B cell (primary cell): Measurements from ENCODE around the gene SNAPIN. TPM values are rescaled to one million over a fixed set of nuclear protein-coding genes. Genes with fewer than 3 reads are reported as not detected.

Source experiments
- ATAC-seq: fragments of 200-7000 bp; cut with Tn5 transposase; one replicate; pipeline ENCODE4 v1.10.0; 2021; ENCODE audit warnings: low read depth, mild to moderate bottlenecking, moderate number of reproducible peaks, moderate library complexity
- CTCF ChIA-PET: fragments of 350-600 bp; sonication (Branson Sonifier 250); formaldehyde crosslinking; loops from one replicate; lab custom pipeline; 2021; ENCODE audit warnings: antibody characterized with exemption, inconsistent platforms; lab: Charles Lee
- POLR2A ChIA-PET: fragments of 350-600 bp; sonication (Branson Sonifier 250); formaldehyde crosslinking; loops from one replicate; lab custom pipeline; 2021; ENCODE audit warnings: antibody characterized with exemption; lab: Charles Lee
- DNase-seq: peaks from one replicate; pipeline ENCODE4 v3.0.0; 2013
- H2AFZ ChIP-seq: 2 replicates; pipeline ENCODE4 v1.6.1; 2012; ENCODE audit warnings: mild to moderate bottlenecking, low read depth, low read length; ENCODE audit not compliant: insufficient read depth, poor library complexity, severe bottlenecking
- H3K27ac ChIP-seq, 2 donors: 1 replicate in 1 of 2; 2 replicates in 1 of 2; pipeline ENCODE4 v1.5.1; 2012 to 2013; ENCODE audit warnings: low read length in 2 of 2, mild to moderate bottlenecking in 2 of 2, moderate library complexity in 1 of 2
- H3K27me3 ChIP-seq, 4 experiments: fragments of 200-600 bp in 1 of 4; sonication (generic) in 1 of 4; replicated peaks in 1 of 4; 1 replicate in 2 of 4; 2 replicates in 2 of 4; pipeline versions ENCODE4 v1.6.1 to v1.7.0; 2013 to 2016; ENCODE audit warnings: low read length in 3 of 4, mild to moderate bottlenecking in 2 of 4, mixed read lengths in 1 of 4, moderate library complexity in 1 of 4; ENCODE audit not compliant: insufficient read depth in 4 of 4, control insufficient read depth in 3 of 4; ENCODE audit errors: control extremely low read depth in 1 of 4
- H3K36me3 ChIP-seq, 2 experiments: replicated peaks in 1 of 2; 1 replicate in 1 of 2; 2 replicates in 1 of 2; pipeline versions ENCODE4 v1.6.1 to v1.7.1; 2013; ENCODE audit warnings: low read length in 1 of 2; ENCODE audit not compliant: insufficient read depth in 2 of 2, control insufficient read depth in 1 of 2; ENCODE audit errors: control extremely low read depth in 1 of 2, extremely low read depth in 1 of 2
- H3K4me1 ChIP-seq, 2 donors: fragments of 200-600 bp in 1 of 2; sonication (generic) in 1 of 2; 1 replicate in 1 of 2; 2 replicates in 1 of 2; pipeline versions ENCODE4 v1.5.1 to v1.6.1; 2013 to 2017; ENCODE audit warnings: low read length in 2 of 2; ENCODE audit not compliant: control insufficient read depth in 2 of 2, insufficient read depth in 2 of 2
- H3K4me2 ChIP-seq: replicated peaks from 2 replicates; pipeline ENCODE3; 2012; ENCODE audit warnings: mild to moderate bottlenecking, low read depth, low read length; ENCODE audit not compliant: poor library complexity, severe bottlenecking
- H3K4me3 ChIP-seq, 5 experiments: fragments of 200-600 bp in 1 of 5; sonication (generic) in 1 of 5; 1 replicate in 3 of 5; 2 replicates in 2 of 5; pipeline versions ENCODE4 v1.5.1 to v1.7.0; 2011 to 2016; ENCODE audit warnings: low read length in 4 of 5, mild to moderate bottlenecking in 4 of 5, low read depth in 2 of 5, control low read depth in 1 of 5, moderate library complexity in 1 of 5; ENCODE audit not compliant: insufficient read depth in 1 of 5; ENCODE audit errors: control extremely low read depth in 1 of 5, extremely low read depth in 1 of 5
- H3K79me2 ChIP-seq: fragments of 200-600 bp; sonication (generic); one replicate; pipeline ENCODE4 v1.6.0; 2016; ENCODE audit warnings: low read length; ENCODE audit not compliant: control insufficient read depth, insufficient read depth
- H3K9ac ChIP-seq: fragments of 200-600 bp; sonication (generic); 2 replicates; pipeline ENCODE4 v1.6.1; 2017; ENCODE audit warnings: mild to moderate bottlenecking, low read length, moderate library complexity
- H3K9me3 ChIP-seq, 3 donors: one replicate each; pipeline versions ENCODE4 v1.6.1 to v1.7.1; 2013; ENCODE audit warnings: low read length in 2 of 3; ENCODE audit not compliant: control insufficient read depth in 2 of 3, insufficient read depth in 1 of 3; ENCODE audit errors: control extremely low read depth in 1 of 3
- H4K20me1 ChIP-seq: 2 replicates; pipeline ENCODE4 v1.6.0; 2012; ENCODE audit warnings: mild to moderate bottlenecking, low read length; ENCODE audit not compliant: insufficient read depth, control insufficient read depth, poor library complexity, severe bottlenecking
- H3K27ac Mint-ChIP-seq: one replicate; pipeline ENCODE4 v1.8.0; 2021; ENCODE audit warnings: mixed read lengths
- H3K27me3 Mint-ChIP-seq: one replicate; pipeline ENCODE4 v1.8.0; 2021; ENCODE audit warnings: mixed read lengths
- H3K4me1 Mint-ChIP-seq: one replicate; pipeline ENCODE4 v1.8.0; 2021; ENCODE audit warnings: mixed read lengths
- H3K4me3 Mint-ChIP-seq: one replicate; pipeline ENCODE4 v1.8.0; 2021; ENCODE audit warnings: mixed read lengths
- H3K9me3 Mint-ChIP-seq: one replicate; pipeline ENCODE4 v1.8.0; 2022; ENCODE audit warnings: mixed read lengths; ENCODE audit not compliant: insufficient read depth
- EZH2 ChIP-seq: IDR thresholded peaks from 2 replicates; pipeline ENCODE4 v1.6.1; 2012; ENCODE audit warnings: borderline replicate concordance, low read depth, mild to moderate bottlenecking, moderate library complexity, low read length; ENCODE audit not compliant: insufficient read depth, poor library complexity, severe bottlenecking
- WGBS: methylation state at CpG from one replicate; pipeline ENCODE4 v1.1.5; 2013; ENCODE audit warnings: missing lambda C conversion rate; ENCODE audit not compliant: insufficient coverage; 5-methylcytosine and 5-hydroxymethylcytosine counted together
- intact Hi-C: fragments of 100-400 bp; cut with micrococcal nuclease; formaldehyde crosslinking; loops from one replicate; pipeline ENCODE4 v1.10.0; 2022
- polyA plus RNA-seq: library from polyadenylated mRNA; depleted of rRNA; stranded (reverse); fragments of >200 nt; gene quantifications from 2 replicates; pipeline ENCODE4 v1.2.3, GENCODE V29; 2012
- total RNA-seq, 2 donors: library from RNA; stranded (reverse); fragments of 120-200 nt in 1 of 2; gene quantifications; 1 replicate in 1 of 2; 2 replicates in 1 of 2; pipeline versions ENCODE4 v1.2.3 to v1.2.4, GENCODE V29; 2013 to 2022
- TF ChIP-seq, protein P1 (sequence below): fragments of 200-600 bp; IDR thresholded peaks from one replicate; pipeline ENCODE4 v1.8.0; 2022; ENCODE audit warnings: antibody characterized with exemption, mild to moderate bottlenecking

SNAPIN gene
- total and polyA plus RNA-seq, 2 donors (not counting 1 experiment from before 2014, with no cell fraction given): 22.7 to 37.6 TPM

DNA sequence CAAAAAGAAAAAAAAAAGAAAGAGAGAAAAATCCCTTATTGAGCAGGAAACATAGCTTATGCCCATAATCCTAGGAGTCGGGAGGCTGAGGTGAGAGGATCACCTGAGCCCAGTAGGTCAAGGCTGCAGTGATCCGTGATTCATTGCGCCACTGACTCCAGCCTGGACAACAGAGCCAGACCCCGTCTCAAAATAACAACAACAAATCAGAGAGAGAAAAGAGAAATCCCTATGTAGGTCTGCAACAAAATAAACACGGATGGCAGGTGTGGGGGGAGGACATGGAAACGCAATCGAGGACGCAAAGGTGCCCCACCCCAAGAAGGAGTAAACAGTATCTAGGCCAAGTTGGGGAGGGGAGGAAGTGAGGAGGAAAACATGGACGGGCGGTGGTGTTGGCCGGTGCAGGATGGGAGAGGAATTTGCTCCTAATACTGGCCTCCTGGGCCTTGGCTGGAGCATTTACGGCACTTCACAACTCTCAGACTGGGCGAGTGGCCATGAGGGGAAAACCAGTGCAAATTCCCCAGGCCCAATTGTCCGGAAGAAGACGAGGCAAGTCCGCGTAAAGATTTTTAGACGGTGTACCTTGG is 25.2 kb upstream of the SNAPIN start:
- Histone ChIP-seq H3K27ac (peak overlapping the region; percentile 97 to 99), H3K36me3 (peaks cover 15 to 25% of the 10 kb centered on the region in 2 experiments), H2AFZ (no peak overlapping the region), H3K4me3 (peak overlapping the region in 4 of 5 experiments; percentile 41 to 100 (median 94)), H3K79me2 (peaks cover 40% of the 10 kb centered on the region), H3K4me2 (peak overlapping the region; percentile 76), H3K9ac (peak overlapping the region; percentile 99), H4K20me1 (peaks cover 17% of the 10 kb centered on the region), H3K9me3 (peaks cover 0 to 7% (median 0%) of the 10 kb centered on the region in 3 donors), H3K4me1 (peaks cover 9 to 30% of the 10 kb centered on the region in 2 donors), H3K27me3 (no peaks in the 10 kb centered on the region)
- no peaks in the 10 kb centered on the region for H3K27me3 Mint-ChIP-seq
- no peak for TF ChIP-seq EZH2
- TF ChIP-seq, protein P1, sequence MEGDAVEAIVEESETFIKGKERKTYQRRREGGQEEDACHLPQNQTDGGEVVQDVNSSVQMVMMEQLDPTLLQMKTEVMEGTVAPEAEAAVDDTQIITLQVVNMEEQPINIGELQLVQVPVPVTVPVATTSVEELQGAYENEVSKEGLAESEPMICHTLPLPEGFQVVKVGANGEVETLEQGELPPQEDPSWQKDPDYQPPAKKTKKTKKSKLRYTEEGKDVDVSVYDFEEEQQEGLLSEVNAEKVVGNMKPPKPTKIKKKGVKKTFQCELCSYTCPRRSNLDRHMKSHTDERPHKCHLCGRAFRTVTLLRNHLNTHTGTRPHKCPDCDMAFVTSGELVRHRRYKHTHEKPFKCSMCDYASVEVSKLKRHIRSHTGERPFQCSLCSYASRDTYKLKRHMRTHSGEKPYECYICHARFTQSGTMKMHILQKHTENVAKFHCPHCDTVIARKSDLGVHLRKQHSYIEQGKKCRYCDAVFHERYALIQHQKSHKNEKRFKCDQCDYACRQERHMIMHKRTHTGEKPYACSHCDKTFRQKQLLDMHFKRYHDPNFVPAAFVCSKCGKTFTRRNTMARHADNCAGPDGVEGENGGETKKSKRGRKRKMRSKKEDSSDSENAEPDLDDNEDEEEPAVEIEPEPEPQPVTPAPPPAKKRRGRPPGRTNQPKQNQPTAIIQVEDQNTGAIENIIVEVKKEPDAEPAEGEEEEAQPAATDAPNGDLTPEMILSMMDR: no peak
- ChIA-PET CTCF (interaction anchor here (0.9 to 3.3 kb wide), 5 partner anchors 29 to 639 kb away, joined by 3 to 32 read pairs (median 6); no protein-coding TSS in a partner anchor), POLR2A (interaction anchor here (0.8 to 2.7 kb wide), 23 partner anchors 10 to 587 kb away, joined by 3 to 17 read pairs (median 5); partner anchors contain the start of genes CREB3L4, ILF2, INTS3 and JTB)
- no peaks in the 10 kb centered on the region for H3K9me3 Mint-ChIP-seq
- 70% methylated on average over 11 of the region's 18 CpGs for WGBS
- H3K27ac Mint-ChIP-seq: peak overlapping the region; percentile 100
- ATAC-seq: no peak
- intact Hi-C loops: loop anchor here (1.0 to 10.0 kb wide), 6 partner anchors 35 to 150 kb away; partner anchors contain the start of gene S100A6
- H3K4me1 Mint-ChIP-seq: peaks cover 42% of the 10 kb centered on the region
- DNase-seq: no peak
- H3K4me3 Mint-ChIP-seq: peak overlapping the region; percentile 97
